Uterus (tissue), 2 donors: ENCODE measurements around the gene AHNAK.
"Not testable (repeated sequence)": the region's sequence is repeated elsewhere in the genome, so short reads cannot be mapped to it uniquely, and the experiment has no call there.

ENCODE experiments used
- CTCF ChIP-seq, 4 experiments: fragments of 200-600 bp in 2 of 4; fragments of 450-650 bp in 2 of 4; sonication (generic) in 2 of 4; IDR thresholded peaks; one replicate each; pipeline ENCODE4 v1.5.1; 2016 to 2019; ENCODE audit warnings: antibody characterized with exemption in 4 of 4, mild to moderate bottlenecking in 2 of 4, moderate library complexity in 1 of 4
- POLR2A ChIP-seq, 2 donors: fragments of 450-650 bp; IDR thresholded peaks; one replicate each; pipeline ENCODE4 v1.6.1; 2016; ENCODE audit warnings: antibody characterized with exemption in 2 of 2, mild to moderate bottlenecking in 1 of 2, moderate library complexity in 1 of 2

GRCh38 chr11:62581735-62582134, 35.1 kb upstream of the AHNAK start:
- TF ChIP-seq CTCF, POLR2A (IDR thresholded peaks at IDR 0.05): not testable (repeated sequence)
